Duodenal mucosa (tissue), 2 donors: ENCODE data around the gene SLC27A6.

ENCODE experiments used
- H3K27ac ChIP-seq: one replicate; pipeline ENCODE4 v1.7.0; 2013; ENCODE audit warnings: low read depth, low read length
- H3K27me3 ChIP-seq, 2 donors: one replicate each; pipeline ENCODE4 v1.7.0; 2013; ENCODE audit warnings: low read length in 2 of 2, control low read depth in 1 of 2; ENCODE audit not compliant: insufficient read depth in 2 of 2, control insufficient read depth in 1 of 2
- H3K36me3 ChIP-seq, 2 donors: one replicate each; pipeline ENCODE4 v1.7.0; 2013; ENCODE audit warnings: low read length in 2 of 2, control low read depth in 1 of 2; ENCODE audit not compliant: insufficient read depth in 2 of 2, control insufficient read depth in 1 of 2
- H3K4me1 ChIP-seq, 2 donors: one replicate each; pipeline ENCODE4 v1.7.0; 2013; ENCODE audit warnings: low read length in 2 of 2, control low read depth in 1 of 2; ENCODE audit not compliant: insufficient read depth in 2 of 2, control insufficient read depth in 1 of 2
- H3K4me3 ChIP-seq, 2 donors: one replicate each; pipeline ENCODE4 v1.7.0; 2013; ENCODE audit warnings: low read length in 2 of 2, low read depth in 1 of 2
- H3K9ac ChIP-seq, 2 donors: one replicate each; pipeline ENCODE4 v1.7.0; 2013; ENCODE audit warnings: low read length in 2 of 2, low read depth in 1 of 2
- H3K9me3 ChIP-seq, 2 donors: one replicate each; pipeline ENCODE4 v1.7.0; 2013; ENCODE audit warnings: low read length in 2 of 2, control low read depth in 1 of 2; ENCODE audit not compliant: control insufficient read depth in 1 of 2

SLC27A6 gene

DNA sequence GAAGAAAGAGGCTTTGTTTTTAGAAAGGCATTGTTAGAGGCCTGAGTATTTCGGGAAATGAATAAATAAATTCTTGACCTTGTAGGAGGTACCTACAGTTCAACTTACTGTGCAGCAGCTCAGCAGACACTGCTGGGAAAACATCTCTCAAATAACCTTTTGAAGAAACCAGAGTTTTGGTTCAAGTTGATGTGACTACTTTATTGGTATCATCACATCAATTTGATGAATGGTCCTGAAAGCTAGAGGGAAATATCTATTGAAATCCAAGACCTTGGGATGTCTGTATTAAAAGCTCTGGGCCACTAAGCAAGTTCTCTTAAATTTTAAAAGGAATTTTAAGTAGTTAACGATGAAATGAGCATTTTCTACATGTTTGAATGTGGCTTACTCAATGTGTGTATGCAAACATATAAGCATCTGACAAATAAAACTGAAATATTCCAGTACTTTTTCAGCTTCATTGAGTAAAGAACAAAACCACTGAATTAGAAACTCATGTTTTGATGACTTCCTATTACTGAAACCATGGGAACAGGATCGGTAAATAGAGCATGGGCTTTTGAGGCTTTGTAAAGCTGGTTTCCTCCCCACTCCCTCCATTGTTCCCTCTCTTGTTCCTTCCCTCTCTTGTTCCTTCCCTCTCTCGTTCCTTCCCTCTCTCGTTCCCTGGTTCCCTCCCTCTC is 36.7 kb downstream of the SLC27A6 start:
- Histone ChIP-seq H3K36me3 (no peaks in the 10 kb centered on the region), H3K27me3 (no peaks in the 10 kb centered on the region), H3K27ac (no peak overlapping the region), H3K4me3 (no peak overlapping the region), H3K9me3 (no peaks in the 10 kb centered on the region), H3K4me1 (no peaks in the 10 kb centered on the region), H3K9ac (no peak overlapping the region)

- Histone ChIP-seq H3K4me3 (no peak overlapping the region), H3K4me1 (no peaks in the 10 kb centered on the region), H3K27me3 (no peaks in the 10 kb centered on the region), H3K27ac (no peak overlapping the region), H3K9ac (no peak overlapping the region), H3K36me3 (no peaks in the 10 kb centered on the region), H3K9me3 (no peaks in the 10 kb centered on the region)
These were observed 37.2 kb downstream of the SLC27A6 start for GRCh38 chr5:129002527-129002842.

DNA sequence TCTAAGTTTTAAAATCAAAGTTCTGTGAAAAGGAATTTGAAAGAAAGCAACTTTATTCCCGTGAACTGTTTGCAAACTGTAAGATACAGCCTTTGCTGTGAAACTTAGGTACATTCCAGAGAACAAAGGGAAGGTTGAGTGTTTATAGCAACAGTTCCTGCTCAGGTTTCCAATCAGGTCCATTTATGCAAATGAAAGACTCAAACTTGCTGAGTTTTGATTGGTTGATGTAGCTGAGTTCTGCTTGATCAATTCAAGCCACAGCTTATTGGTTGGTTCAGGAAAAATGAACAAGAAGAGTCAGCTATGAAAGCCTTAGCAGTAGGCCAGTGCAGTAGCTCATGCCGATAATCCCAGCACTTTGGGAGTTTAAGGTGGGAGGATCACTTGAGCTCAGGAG is 37.9 kb downstream of the SLC27A6 start:
- Histone ChIP-seq H3K27ac (no peak overlapping the region), H3K9ac (no peak overlapping the region), H3K9me3 (no peaks in the 10 kb centered on the region), H3K36me3 (no peaks in the 10 kb centered on the region), H3K4me1 (no peaks in the 10 kb centered on the region), H3K27me3 (no peaks in the 10 kb centered on the region), H3K4me3 (no peak overlapping the region)

- Histone ChIP-seq H3K27me3 (no peaks in the 10 kb centered on the region), H3K4me3 (no peak overlapping the region), H3K9ac (no peak overlapping the region), H3K36me3 (no peaks in the 10 kb centered on the region), H3K27ac (no peak overlapping the region), H3K4me1 (no peaks in the 10 kb centered on the region), H3K9me3 (no peaks in the 10 kb centered on the region)
These were observed 48.9 kb downstream of the SLC27A6 start for GRCh38 chr5:129014185-129014584.

DNA sequence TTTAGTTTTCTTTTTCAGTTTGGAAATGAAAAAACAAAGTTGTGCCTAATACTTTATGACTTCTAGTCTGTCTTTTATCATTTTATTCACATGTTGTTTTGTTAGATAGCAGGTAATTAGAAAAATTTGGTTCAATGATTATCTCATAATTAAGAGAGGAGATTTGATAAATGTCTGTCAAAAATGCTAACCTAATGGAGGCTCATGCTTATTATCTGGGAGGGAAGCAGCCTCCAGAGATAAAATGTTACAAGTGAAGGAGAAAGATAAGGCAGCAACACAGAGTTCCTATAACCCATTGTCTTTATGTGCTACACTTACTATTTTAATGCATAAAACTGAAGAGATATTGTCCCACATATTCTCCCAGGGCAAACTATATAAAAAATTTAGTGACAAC is 53.5 kb downstream of the SLC27A6 start:
- H3K27me3 ChIP-seq: no peaks in the 10 kb centered on the region
- H3K9ac ChIP-seq: no peak overlapping the region
- H3K4me1 ChIP-seq: no peaks in the 10 kb centered on the region
- H3K4me3 ChIP-seq: no peak overlapping the region
- no peaks in the 10 kb centered on the region for H3K36me3 ChIP-seq
- H3K9me3 ChIP-seq: no peaks in the 10 kb centered on the region
- no peak overlapping the region for H3K27ac ChIP-seq

- Histone ChIP-seq H3K27ac (no peak overlapping the region), H3K36me3 (no peaks in the 10 kb centered on the region), H3K4me1 (no peaks in the 10 kb centered on the region), H3K27me3 (no peaks in the 10 kb centered on the region), H3K9me3 (no peaks in the 10 kb centered on the region), H3K9ac (no peak overlapping the region), H3K4me3 (no peak overlapping the region)
These were observed 54.2 kb downstream of the SLC27A6 start for GRCh38 chr5:129019401-129019908.

DNA sequence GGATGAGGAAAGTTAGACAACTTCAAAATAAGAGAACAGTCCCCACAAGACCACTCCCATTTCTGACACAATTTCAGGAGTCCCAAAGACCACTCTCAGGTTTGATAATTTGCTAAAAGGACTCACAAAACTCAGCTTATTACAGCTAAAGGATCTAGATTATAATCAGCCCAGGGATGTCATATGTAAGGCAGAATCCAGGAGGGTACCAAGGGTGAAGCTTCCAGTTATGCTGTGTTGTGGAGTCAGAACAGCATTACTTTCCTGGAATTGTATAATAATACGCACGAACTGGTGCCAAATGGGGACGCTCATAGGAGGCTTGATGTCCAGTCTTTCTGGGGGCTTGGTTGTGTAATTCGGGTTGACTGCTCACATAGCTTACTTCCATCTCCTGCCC is 55.4 kb downstream of the SLC27A6 start:
- Histone ChIP-seq H3K27me3 (no peaks in the 10 kb centered on the region), H3K36me3 (no peaks in the 10 kb centered on the region), H3K27ac (no peak overlapping the region), H3K4me1 (no peaks in the 10 kb centered on the region), H3K9me3 (no peaks in the 10 kb centered on the region), H3K4me3 (no peak overlapping the region), H3K9ac (no peak overlapping the region)

GRCh38 chr5:129021744-129022143 is 56.5 kb downstream of the SLC27A6 start:
- Histone ChIP-seq H3K9me3 (no peaks in the 10 kb centered on the region), H3K27me3 (no peaks in the 10 kb centered on the region), H3K9ac (no peak overlapping the region), H3K36me3 (no peaks in the 10 kb centered on the region), H3K4me1 (no peaks in the 10 kb centered on the region), H3K27ac (no peak overlapping the region), H3K4me3 (no peak overlapping the region)

- H3K9me3 ChIP-seq: no peaks in the 10 kb centered on the region
- H3K27ac ChIP-seq: no peak overlapping the region
- no peak overlapping the region for H3K4me3 ChIP-seq
- H3K9ac ChIP-seq: no peak overlapping the region
- no peaks in the 10 kb centered on the region for H3K27me3 ChIP-seq
- H3K4me1 ChIP-seq: no peaks in the 10 kb centered on the region
- H3K36me3 ChIP-seq: no peaks in the 10 kb centered on the region
These were observed 57.3 kb downstream of the SLC27A6 start for GRCh38 chr5:129022599-129022998.

GRCh38 chr5:129027260-129027659 is 62.0 kb downstream of the SLC27A6 start:
- Histone ChIP-seq H3K27ac (no peak overlapping the region), H3K9ac (no peak overlapping the region), H3K36me3 (no peaks in the 10 kb centered on the region), H3K27me3 (no peaks in the 10 kb centered on the region), H3K4me3 (no peak overlapping the region), H3K4me1 (no peaks in the 10 kb centered on the region), H3K9me3 (no peaks in the 10 kb centered on the region)
